Stimulated activated CD8-positive, alpha-beta memory T cell treated with anti-CD3 and anti-CD28 coated beads, Interleukin-4, amount 100 ng/mL, for 24 hours (primary cell): ENCODE results near the gene FBXW11.

Source experiments
- DNase-seq: peaks from one replicate; pipeline ENCODE4 v3.0.0-alpha.2; 2020; ENCODE audit warnings: low read depth

FBXW11 gene

DNA sequence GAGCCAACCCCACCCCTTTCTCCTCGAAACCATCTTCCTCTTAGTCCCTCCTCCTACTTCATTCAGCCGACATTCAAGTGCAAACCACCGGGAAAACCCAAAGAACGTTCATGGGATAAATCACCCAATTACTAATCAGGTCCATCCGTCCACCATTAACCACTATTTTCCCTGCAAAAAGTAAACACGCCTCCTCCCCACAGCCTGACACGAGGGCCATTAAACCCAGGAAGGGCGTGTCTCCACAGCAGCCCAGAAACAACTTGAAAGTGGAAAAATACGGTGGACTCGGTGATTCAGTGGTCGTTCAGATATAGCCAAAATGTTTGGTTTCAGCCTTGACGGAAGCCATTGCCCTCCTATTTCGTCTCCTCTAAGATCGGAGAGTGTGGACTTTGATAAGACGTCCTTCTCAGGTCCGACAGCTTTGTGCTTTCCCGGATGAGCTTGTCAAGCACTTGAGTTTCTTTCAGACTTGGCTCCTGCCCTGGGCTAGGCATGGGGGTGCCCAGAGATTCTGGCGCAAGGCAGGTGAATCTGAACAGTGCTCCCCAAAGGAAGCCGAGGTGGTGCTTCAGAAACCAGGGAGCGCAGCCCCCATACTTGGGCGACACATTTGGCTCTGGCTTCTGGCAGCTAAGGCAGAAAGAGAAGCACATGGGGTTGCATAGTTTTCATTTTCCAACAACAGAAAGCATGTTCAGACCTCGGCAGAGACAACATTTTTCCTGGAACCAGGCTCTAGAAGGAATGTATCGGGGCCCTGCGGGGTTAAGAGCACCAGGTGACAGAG, 164.3 kb downstream of the FBXW11 start:
- no peak for DNase-seq

DNA sequence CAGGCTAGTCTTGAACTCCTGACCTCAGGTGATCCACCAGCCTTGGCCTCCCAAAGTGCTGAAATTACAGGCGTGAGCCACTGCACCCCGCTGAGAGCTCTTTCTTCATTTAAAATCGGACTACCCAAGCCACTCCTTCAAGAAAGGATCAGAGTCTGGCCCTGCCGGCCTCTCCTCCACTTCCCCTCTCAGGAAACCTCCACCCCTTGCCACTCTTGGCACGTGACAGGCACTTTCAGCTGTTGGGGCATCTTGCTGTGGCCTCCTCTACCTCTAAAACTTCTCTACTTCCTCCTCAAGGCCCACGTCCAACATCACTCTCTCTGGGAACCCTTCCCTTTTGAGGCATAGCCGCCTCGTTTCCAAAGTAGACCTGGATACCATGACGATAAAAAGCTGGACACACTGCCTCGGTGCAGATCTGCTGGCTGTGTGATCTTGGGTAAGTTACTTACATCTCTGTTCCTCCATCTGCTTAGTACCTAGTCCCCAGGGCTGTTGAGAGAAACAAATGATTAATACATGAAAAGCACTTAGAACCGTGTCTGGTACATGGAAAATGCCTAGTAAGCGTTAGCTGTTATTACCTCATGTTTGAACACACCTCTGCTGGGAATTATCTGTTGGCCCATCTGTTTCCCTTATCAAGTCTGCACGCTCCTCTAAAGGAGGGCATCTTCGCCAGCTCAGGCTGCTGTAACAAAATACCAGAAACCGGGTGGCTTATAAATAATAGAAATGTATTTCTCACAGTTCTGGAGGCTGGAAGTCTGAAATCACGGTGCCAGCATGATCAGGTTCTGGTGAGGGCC, 165.5 kb downstream of the FBXW11 start:
- no peak for DNase-seq

DNA sequence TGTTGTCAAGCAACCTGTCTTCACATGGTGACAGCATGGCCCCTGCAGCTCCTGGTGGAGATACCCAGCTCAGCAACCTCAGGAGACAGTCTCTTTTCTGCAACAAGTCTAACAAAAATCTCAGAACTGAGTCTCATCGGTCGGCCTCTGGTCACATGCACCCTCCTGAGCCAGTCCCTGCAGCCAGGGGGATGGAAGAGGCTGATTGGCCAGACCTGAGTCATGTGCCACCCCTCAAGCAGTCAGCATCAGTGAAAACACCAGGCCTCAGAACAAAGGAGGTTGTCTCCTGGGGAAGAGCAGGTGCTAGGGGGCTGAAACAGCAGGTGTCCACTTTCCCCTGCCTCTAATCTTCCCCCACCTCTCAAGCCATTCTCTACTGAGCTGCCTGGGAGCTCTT, 166.4 kb downstream of the FBXW11 start:
- no peak for DNase-seq

- no peak for DNase-seq
Measured at GRCh38 chr5:171839112-171839511, 167.3 kb downstream of the FBXW11 start.

DNA sequence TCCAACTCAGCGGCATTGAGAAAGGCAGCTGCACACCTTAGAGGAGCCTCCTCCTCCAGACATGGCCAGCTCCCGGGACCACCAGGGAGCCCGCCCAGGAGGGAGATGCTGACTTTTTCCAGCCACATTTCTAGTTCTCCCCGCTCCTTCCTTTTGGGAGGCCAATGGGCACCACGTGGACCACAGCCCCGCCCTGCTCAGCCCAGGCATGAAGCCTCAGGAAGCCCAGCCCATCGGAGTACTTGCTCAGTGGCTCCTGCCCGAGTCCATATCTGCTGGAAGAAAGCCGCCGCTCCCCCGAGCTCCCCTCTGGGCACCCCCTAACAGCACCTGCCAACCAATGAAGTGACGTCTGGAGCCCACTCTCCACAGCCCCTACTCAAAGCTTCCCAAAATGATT, 168.4 kb downstream of the FBXW11 start:
- DNase-seq = no peak

GRCh38 chr5:171837522-171837921, 168.9 kb downstream of the FBXW11 start:
- no peak for DNase-seq

GRCh38 chr5:171835066-171835465, 171.4 kb downstream of the FBXW11 start:
- no peak for DNase-seq

- DNase-seq = no peak
Measured at GRCh38 chr5:171834461-171834860, 172.0 kb downstream of the FBXW11 start.

- no peak for DNase-seq
Measured at GRCh38 chr5:171832775-171833174, 173.7 kb downstream of the FBXW11 start.

DNA sequence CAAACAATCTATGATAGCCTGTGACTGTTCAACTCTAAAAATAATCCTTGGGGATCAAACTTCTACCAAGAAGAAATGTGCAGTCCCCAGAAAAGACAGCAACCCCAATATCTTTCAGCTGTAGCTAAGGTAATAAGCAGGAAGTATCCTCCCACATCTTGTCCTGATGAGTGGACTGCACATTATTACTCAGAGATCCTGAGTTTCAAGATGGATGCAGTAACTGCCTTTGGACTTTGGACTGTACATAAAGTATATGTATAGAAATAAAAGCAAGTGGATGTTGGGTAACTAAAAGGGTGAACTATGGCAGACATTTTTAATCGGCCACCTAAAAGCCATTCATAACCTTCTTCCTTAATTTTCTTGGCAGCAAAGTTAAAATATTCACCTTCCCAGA, 175.8 kb downstream of the FBXW11 start:
- no peak for DNase-seq

DNA sequence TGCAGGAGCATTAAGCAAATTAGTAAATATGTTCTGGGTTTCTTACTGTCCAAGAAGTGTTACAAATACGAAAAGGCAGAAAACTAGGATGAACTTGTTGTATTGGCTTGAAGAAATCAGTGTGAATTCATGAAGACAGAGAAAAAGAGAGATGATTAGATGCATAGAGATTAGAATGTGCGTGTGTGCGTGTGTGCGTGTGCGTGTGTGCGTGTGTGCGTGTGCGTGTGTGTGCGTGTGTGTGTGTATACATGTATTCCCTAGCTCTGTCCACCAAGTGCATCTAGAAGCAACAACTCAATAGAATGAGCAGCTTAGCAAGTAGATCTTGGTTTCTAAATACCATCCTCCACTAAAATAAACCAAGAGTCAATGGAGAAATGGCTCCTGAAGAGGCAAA, 179.3 kb downstream of the FBXW11 start:
- no peak for DNase-seq

DNA sequence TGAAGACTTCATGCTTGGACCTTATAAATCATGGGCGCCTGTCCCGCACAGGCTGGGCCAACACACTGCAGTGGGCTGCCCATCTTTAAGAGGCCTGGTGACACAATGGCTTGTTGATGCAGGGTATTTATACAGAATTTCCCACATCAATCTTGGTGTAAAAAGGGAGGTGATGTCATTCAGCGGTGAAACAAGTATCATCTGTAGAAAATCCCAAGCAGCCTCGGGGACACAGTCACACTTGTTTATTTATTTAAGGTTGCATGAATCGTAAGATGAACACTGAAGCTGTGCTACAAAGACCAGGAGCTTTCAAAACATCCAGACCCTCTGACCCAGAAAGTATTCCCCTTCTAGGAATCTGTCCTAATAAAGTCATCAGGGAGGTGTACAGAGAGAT, 180.3 kb downstream of the FBXW11 start:
- DNase-seq = no peak

- DNase-seq = no peak
Measured at GRCh38 chr5:171825051-171825450, 181.4 kb downstream of the FBXW11 start.

GRCh38 chr5:171823269-171823668, 183.2 kb downstream of the FBXW11 start:
- DNase-seq = no peak

- DNase-seq = no peak
Measured at GRCh38 chr5:171821286-171821685, 185.2 kb downstream of the FBXW11 start.

DNA sequence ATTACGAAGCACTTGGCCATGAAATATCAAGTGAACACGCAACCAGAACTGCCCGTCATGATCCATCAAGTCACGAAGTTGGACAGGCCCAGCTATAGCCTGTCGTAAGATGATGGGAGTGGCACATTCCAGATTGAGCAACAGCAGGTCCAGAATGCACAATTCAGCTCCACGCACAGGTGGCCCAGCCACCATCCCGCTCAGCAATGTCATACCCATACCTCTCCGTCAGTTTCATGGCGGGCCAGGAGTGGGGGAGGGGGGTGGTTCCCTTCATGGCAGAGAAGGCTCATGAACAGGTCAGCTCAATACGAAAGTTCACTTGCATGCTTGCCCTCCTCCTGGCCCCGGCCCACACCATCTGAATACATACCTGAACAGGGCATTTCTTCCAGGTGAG, 185.9 kb downstream of the FBXW11 start:
- no peak for DNase-seq

DNA sequence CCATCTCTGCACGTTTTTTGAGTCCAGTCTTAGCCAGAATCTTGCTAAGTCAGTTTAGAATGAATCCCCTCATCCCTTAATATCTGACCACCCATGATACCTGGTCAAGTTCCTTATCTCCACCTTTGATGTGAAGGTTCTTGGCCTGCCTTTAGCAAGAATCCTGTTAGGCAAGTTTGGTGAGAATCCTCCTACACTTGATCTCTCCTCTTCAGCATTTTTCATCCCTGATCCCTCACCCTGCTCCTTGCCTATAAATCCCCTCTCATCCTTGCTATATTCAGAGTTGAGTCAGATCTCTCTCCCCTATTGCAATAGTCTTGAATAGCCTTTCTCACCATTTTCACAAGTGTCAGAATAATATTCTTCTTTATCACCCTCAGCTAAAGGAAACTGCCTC, 189.8 kb downstream of the FBXW11 start:
- no peak for DNase-seq

GRCh38 chr5:171813813-171814490, 192.5 kb downstream of the FBXW11 start:
- no peak for DNase-seq

DNA sequence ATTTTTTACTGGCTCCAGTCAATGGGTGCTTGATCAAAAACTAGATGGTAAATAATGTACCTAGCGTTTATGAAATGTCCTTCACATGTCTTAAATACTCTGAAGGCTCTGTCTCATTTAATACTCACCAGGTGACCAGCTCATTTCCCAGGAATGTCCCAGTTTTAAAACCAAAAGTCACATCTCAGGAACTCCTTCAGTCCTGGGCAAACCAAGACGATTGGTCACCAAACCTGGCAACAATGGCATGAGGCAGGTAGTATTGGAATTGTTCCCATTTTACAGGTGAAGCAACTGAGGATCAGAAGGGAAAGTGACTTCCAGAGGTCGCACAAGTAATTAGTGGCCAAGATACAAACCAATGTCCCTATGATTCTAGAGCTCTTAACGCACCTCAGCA, 193.2 kb downstream of the FBXW11 start:
- DNase-seq = no peak
